Inflammatory macrophage treated with lipopolysaccharide for 4 hours (primary cell): ENCODE data around the gene SELE.
A peak's percentile ranks its signal among the peaks of the same experiment; 100 is the strongest.
"Not testable (repeated sequence)": the region's sequence is repeated elsewhere in the genome, so short reads cannot be mapped to it uniquely, and the experiment has no call there.

ENCODE experiments used
- DNase-seq: peaks from one replicate; pipeline ENCODE4 v3.0.0-alpha.2; 2020

Gene SELE

DNA sequence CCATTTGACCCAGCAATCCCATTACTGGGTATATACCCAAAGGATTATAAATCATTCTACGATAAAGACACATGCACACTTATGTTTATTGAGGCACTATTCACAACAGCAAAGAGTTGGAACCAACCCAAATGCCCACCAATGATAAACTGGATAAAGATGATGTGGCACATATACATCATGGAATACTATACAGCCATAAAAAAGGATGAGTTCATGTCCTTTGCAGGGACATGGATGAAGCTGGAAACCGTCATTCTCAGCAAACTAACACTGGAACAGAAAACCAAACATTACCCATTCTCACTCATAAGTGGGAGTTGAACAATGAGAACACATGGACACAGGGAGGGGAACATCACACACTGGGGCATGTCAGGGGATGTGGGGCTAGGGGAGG is 18.8 kb downstream of the SELE start:
- not testable (repeated sequence) for DNase-seq

DNA sequence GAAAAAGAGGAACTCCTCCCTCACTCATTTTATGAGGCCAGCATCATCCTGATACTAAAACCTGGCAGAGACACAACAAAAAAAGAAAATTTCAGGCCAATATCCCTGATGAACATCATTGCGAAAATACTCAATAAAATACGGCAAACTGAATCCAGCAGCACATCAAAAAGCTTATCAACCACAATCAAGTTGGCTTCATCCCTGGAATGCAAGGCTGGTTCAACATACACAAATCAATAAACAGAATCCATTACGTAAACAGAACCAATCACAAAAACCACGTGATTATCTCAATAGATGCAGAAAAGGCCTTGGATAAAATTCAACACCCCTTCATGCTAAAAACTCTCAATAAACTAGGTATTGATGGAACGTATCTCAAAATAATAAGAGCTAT is 20.8 kb downstream of the SELE start:
- DNase-seq = not testable (repeated sequence)

DNA sequence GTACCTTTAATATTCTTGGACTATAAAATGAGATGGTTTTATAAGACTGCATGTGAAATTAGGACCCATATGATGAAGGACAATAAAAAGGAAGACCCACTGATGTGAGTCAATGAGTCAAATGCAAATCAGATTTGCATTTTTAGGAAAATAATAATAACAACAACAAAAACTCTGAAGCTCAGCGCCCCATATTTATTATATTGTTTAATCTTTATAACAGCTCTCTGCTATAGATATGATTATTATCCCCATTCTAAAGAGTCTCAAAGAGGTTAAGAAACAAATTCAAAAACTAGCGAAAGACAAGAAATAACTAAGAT is 21.6 kb downstream of the SELE start:
- no peak for DNase-seq

DNA sequence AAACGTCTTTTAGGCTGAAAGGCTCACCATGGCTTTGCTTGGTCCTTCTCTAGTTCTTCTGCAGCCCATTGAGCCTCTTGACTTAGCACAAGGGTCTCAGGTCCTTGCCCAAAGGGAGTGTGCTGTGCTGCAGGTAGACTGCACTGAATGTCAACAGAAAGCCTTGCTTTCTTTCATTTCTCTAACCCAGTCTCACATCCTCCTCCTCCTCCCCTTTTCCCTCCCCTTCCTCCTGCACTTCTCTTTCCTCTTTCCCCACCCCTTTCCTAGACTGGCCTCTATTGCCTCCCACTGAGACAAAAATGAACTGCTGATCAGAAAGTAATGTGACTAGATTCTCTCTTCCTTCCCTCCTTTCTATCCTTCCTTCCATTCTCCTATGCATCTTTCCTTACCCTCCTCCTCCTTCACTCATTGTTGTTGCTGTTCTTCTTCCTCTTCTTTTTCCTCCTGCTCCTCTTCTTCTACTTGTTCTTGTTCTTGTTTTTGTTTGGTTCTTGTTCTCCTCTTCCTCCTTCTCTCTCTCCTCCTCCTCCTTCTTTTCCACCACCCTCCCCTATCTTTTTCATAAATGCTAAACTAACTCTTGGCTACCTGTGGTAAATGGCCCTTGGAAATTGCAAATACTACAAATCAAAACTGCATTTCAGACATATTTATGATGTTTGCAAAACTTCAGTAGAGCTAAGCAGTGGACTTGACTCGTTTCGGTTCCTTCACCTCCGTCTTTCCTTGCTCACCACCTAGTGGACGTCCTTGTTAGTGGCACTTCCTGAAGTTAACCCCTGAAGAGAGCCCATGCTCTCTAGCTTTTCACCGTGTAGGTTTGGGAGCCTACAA is 22.2 kb downstream of the SELE start, which contains the start of gene SELL:
SELL (minus strand) TSS at position 152 of the 840 bp plus-strand sequence; CDS start at position 30, 122 bp downstream.
- peak; percentile 83 for DNase-seq

DNA sequence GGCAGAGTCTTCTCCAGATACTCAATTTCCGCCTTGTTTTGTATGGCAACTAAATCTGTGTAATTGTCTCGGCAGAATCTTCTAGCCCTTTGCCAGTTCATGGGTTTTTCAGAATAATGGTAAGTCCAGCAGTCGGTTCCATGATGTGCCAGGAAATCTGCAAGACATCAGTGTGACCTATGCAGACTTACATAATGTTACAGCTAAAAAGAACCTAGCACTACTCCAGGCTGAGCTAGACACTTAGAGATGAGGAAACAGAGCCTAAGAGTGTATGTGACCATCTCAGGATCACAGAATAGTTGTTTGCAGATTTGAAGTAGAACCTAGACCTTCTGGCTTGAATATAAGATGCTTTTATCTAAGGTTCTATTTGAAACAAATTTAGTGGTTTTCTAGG is 25.2 kb downstream of the SELE start:
- DNase-seq = peak; percentile 26

DNA sequence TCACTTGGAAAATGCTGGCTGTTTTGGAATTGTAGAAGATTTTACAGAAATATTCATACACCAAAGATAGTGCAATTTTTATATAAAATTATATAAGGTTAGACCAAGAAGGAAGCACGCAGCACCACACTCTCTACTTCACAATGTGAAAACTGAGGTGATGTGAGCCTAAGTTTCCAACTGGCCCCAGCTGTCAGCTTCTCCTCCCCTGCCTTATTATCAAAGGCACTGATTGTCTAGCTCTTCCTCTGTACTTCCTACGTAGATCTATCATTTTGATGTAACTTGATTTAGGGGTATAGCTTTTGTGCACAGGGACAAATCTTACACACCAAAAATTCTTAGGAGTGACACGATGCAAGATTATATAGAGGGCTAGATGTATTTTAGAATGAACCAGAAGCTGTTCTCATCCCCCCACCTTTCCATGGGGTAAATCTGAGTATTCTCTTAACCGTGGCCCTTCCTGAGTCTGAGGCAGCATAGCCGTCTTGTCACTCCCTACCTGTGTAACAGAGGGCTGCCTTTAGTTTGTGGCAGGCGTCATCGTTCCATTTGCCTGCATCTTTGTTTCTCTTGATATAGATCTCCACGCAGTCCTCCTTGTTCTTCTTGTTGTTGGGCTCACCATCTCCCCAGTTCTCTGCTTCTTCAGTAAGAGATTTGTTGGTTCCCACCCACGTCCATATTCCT is 25.8 kb downstream of the SELE start:
- DNase-seq = no peak

DNA sequence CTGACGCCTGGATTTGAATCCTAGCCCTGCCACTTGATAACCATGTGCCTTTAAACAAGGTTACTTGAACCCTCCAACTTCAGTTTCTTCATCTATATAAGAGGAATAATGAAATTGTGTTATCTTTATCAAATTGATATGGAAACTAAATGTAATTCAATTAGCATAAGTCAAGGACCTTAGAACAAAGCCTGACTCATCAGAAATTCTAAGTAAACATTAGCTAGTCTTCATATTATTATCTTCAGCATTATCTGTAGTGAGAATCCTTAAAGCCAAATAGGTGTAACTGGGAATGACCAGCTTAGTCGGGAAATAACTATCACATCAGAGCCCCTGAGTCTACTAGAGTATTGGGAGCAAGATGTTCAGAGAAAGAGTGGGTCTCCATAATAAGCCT is 29.1 kb downstream of the SELE start:
- DNase-seq = peak; percentile 29

DNA sequence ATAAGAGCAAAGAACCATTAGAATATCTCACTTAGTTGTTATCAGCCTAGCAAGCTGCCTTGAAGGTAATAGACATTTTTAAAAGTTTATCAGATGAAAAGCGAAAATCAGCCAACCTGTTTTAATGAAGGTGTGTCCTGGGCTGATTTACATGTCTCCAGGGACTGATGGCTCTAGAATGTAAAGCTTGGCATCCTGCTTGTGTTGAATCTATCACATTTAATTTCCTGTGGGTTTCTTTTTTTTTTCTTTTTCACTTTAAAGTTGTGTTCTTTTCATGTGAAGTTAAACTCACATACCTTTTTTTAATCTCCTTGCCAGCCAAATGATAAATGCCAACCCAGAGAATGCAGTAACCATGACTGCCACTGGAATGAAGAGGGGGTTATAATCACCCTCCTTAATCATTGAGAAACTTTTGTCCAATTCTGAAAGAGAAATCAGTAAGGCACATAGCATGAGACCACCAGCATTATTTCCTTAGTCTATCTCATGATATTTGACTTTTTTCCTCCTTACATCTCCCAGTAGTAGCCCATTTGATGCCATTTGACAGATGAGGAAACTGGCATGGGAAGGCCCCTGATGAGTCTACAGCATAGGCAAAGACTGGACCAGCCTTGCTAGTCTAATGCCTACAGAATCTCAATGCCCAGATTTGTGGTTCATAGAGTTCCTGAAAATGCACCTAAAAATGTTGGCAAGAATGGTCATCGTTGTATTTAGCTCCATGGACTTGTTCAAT is 32.4 kb downstream of the SELE start:
- no peak for DNase-seq

DNA sequence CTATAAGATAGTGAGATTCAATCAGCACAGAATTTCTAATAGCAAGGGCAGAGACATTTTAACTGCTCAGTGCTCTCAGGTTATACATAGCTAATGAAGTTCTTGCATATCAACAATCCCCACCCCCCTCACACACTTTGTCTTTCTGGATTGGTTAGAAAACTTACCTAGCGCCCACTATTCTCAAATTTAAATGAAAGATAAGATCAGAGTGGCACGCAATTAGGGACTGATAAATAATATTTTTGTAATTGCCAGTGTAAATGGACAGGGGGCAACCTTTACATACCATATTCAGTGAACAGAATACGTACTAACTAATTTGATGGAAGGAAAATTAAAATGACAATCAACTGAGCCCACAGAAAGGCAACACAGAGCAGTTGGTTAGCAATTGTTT is 34.2 kb downstream of the SELE start:
- DNase-seq = no peak

DNA sequence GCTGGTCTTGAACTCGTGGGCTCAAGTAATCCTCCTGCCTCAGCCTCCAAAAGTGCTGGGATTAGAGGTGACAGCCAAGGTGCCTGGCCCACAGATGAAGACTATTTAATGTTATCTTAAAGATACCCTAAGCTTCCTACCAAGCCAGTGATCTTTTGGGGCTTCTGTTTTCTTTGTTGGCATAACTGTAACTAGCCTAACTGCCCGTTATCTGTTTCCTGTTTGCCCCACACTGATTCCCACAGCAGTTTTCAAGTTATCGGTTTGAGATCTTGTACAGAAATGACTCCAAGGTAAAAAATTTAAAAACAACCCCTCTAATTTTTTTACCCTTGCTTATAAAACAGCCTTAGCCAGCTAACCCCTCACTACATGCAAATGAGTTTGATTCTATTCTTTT is 34.9 kb downstream of the SELE start:
- no peak for DNase-seq

DNA sequence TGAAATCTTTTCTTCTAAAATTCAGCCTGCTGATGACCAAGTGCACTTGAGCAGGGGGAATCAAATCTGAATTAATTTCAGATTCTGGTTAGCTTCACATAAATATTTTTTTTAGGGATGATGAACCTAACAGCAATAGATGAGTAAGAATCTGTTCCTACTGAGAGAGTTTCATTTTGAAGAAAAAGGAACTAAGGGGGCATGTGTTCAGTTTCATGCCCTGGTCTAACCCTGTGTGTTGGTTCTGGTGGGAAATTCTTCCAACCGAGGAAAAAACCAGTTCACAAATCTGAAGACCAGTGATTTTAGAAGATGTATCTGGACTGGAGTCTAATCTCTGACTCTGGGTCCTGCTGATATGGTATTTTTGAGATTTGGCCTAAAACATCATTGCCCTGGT is 36.1 kb downstream of the SELE start:
- peak; percentile 89 for DNase-seq

DNA sequence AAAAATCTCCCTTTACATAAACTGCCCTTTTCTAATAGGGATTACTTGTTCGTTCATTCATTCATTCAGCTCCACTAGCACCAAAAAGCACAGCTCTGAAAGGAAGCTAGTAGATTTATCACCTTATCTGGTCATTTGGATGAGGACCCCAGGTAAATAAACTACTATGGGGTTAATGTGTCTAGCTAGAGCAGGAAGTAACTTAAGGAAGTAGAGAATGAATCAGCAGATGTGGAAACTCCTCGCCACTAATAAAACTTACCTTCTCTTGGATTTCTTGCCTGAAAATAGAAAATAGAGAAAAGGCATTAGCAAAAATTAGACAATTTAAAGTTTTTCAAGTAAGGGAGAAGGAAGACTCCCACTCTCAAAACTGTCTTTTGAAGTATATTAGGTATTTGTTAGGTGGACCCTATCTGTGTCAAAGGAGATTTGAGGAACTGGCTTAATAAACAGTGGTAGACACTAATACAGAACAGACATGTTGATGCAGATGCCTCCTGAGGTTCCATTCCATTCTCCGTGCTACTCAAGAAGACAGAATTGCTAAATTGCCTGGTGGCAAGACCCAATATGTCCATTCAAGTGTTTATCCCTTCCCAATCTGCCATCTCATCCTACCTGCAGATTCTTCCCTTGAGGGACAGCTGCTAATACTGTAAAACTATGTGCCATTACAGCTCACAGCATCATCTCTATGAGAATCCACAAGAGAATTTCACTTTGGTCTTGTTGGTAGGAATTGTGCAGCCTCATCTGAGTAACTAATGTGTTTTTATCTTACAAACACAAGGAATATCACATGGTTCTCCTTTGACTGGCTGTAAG is 37.4 kb downstream of the SELE start:
- DNase-seq = peak; percentile 41

DNA sequence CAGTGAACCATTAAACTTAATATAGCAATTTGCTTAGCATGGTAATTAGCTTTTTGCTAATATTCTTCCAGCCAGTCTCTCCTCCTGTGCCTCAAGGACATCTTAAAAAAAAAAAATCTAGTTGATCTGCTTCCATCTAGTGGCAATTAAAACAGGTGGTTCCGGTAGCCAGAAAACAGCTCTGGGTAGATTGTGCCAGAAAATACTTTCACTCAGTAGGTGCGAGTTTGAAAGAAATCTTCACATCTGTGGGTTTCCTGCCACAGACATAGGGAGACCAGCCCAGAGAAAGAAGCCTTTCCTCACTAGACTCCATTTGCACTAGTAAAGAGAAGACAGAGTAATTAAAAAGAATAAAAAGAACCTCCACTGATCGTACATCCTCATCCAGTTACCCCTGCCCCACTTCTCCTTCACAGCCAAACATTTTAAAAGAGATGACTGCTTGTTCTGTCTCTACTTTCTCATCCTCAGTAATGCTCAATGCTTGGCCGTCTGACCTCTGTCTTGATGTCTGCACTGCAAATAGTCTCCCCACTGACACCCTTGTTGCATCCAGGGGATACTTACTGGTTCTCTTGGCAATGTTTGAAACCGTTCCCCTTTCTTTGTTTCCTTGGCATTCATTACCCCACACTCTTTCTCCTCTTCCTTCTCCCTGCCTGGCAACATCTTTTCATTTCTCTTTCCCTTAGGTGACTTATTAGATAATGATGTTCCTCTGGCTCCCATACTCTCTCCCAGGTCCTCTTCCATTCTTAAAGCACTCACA is 39.4 kb downstream of the SELE start:
- no peak for DNase-seq

DNA sequence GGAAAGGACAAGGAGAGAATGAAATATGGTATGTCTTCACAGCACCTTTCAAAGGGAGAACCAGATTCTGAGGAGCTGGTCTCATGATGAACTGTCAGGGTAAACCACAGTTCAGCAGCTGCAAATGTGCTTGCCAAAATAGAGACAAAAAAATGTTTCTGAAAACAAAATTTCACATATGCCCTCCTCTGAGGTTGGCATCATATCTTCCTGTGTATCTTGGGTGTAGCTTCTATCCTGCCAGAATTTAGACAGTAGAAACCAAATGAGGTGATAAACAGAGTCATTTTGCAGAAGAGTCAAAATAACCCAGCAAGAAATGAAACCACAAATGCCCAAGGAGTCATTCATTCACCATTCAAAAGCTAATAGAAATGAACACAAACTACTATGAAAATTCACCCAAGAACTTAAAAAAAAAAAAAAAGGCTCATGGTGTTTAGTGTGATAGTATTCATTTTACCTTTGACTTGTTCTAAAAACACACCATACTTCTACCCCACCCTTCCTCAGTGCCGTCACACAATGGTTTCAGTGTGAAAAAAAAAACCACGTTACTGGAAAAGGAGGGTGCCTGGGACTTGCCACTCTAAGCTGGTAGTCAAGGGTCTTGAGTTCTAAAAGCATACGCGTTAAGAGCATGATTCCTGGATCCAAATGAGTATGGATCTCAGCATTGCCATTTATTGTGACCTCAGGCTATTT is 41.0 kb downstream of the SELE start:
- DNase-seq = peak; percentile 28

DNA sequence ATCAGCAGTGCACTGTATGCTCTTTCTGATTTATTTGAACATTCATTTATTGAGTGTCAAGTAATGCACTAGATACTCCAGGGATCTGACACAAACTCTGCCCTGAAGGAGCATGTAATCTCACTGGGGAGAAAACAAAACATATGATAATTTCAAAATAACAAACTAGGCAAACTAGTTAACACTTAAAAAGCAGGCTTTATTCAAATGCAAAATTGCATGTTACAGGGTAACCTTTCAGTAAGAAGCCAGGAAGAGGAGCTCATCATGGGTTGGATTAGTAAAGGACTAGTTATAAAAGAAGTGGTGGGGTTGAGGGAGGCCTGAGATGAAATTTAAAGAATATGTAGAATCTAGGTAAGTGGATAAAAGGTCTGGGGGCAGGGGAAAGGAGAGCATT is 43.4 kb downstream of the SELE start:
- no peak for DNase-seq

DNA sequence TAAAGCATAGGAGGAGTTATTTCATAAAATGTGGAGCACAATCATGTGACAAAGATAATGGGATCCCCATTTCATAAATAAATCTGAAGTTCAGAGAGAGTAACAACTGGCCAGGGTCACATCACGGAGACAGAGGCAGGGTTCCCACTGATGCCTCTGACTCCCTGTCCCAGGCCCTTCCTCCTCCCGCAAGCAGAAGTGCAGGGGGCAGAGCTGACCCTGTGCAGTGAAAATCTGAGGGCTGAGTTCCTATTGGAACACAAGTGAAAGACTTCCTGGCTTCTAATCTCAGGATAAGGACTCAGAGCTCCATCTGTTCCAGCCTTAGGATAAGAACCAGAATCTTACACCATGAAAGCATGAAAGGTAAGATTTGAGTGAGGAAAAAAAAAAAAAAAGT is 44.5 kb downstream of the SELE start:
- DNase-seq = no peak

DNA sequence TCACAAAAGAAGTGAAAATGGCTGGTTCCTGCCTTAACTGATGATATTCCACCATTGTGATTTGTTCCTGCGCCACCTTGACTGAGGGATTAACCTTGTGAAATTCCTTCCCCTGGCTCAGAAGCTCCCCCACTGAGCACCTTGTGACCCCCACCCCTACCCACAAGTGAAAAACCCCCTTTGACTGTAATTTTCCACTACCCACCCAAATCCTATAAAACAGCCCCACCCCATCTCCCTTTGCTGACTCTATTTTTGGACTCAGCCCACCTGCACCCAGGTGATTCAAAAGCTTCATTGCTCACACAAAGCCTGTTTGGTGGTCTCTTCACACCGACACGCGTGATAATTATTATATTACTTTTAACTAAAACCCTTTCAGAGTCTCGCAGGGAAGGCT is 45.5 kb downstream of the SELE start:
- not testable (repeated sequence) for DNase-seq

DNA sequence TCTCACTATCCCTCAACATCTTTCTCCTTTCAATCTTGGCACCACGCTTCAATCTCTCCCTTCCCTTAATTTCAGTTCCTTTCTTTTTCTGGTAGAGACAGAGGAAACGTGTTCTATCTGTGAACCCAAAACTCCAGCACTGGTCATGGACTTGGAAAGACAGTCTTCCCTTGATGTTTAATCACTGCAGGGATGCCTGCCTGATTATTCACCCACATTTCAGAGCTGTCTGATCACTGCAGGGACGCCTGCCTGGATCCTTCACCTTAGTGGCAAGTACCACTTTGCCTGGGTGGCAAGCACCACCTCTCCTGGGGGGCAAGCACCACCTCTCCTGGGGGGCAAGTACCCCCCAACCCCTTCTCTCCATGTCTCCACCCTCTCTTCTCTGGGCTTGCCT is 50.2 kb downstream of the SELE start:
- DNase-seq = no peak

DNA sequence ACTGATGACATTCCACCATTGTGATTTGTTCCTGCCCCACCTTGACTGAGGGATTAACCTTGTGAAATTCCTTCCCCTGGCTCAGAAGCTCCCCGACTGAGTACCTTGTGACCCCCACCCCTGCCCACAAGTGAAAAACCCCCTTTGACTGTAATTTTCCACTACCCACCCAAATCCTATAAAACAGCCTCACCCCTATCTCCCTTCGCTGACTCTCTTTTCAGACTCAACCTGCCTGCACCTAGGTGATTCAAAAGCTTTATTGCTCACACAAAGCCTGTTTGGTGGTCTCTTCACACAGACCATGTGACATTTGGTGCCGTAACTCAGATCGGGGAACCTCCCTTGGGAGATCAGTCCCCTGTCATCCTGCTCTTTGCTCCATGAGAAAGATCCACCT is 50.7 kb downstream of the SELE start:
- not testable (repeated sequence) for DNase-seq

DNA sequence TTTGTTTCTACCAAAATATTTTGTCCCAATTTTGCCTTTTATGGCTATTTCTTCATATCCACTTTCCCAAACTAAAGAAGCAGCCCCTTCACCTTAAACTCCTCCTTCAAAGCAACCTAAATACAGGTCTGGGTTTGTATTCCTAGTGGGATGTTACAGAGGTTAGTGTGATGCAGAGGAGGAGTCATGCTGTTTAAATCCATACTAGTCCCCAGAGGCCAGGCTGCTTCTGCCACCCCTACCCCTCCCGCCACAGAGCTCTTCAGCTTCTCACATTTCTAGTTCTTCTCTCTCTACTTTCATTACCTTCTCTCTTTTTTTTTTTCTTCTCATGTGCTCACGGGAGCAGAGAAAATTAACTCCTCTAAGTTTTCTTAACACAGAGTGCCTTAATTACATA is 51.8 kb downstream of the SELE start:
- DNase-seq = no peak

DNA sequence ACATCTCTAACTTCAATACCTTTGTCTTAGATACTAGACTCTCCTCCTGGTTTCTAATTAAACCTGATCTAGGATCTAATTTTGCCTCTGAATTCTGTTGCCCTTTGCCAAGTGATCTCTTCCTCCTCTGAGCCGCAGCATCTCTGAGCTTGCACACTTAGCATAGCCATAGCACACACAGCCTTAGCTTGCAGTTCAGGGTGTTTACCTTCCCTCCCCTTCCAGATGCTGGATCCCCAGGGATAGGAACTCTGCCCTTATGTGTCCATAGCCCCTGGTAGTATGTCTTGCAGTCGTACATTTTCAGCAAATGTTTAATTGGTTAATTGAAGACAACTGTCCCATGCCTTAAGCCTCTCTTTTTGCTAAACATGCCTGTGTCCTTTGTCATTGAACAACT is 52.7 kb downstream of the SELE start:
- DNase-seq = no peak
